GM12874 (cell line): ENCODE measurements around the gene ECI1.

Source experiments
- TF ChIP-seq, protein P1 (sequence below): IDR thresholded peaks from 2 replicates; pipeline ENCODE4 v1.5.1; 2011; ENCODE audit warnings: low read depth, mild to moderate bottlenecking, control low read depth, low read length, moderate library complexity; ENCODE audit not compliant: insufficient read depth

The ECI1 gene

GRCh38 chr16:2195322-2196161 is 55.8 kb downstream of the ECI1 start:
- TF ChIP-seq, protein P1, sequence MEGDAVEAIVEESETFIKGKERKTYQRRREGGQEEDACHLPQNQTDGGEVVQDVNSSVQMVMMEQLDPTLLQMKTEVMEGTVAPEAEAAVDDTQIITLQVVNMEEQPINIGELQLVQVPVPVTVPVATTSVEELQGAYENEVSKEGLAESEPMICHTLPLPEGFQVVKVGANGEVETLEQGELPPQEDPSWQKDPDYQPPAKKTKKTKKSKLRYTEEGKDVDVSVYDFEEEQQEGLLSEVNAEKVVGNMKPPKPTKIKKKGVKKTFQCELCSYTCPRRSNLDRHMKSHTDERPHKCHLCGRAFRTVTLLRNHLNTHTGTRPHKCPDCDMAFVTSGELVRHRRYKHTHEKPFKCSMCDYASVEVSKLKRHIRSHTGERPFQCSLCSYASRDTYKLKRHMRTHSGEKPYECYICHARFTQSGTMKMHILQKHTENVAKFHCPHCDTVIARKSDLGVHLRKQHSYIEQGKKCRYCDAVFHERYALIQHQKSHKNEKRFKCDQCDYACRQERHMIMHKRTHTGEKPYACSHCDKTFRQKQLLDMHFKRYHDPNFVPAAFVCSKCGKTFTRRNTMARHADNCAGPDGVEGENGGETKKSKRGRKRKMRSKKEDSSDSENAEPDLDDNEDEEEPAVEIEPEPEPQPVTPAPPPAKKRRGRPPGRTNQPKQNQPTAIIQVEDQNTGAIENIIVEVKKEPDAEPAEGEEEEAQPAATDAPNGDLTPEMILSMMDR = no peak

DNA sequence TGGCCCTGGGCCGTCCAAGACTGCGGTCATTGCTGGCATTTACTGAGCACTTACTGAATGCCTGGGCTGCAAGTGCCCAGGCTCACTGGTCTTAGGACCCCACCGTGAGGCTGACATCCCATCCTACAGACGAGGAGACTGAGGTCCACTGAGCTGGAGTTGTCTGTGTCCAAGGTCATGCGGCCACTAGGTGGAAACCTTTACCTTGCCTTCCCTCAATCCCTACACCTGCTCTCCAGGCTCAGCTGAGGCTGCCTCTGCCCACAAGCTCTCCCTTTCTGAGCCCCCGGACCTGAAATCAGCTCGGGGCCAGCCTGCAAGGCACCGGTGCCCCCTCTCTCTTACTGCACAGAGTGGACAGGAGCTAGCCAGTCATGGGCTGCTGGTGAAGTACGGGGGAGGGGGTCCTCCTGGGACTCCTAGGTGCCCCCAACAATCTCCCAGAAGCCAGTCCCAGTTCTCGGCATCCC is 56.5 kb downstream of the ECI1 start:
- TF ChIP-seq, protein P1 = peak; percentile 60

DNA sequence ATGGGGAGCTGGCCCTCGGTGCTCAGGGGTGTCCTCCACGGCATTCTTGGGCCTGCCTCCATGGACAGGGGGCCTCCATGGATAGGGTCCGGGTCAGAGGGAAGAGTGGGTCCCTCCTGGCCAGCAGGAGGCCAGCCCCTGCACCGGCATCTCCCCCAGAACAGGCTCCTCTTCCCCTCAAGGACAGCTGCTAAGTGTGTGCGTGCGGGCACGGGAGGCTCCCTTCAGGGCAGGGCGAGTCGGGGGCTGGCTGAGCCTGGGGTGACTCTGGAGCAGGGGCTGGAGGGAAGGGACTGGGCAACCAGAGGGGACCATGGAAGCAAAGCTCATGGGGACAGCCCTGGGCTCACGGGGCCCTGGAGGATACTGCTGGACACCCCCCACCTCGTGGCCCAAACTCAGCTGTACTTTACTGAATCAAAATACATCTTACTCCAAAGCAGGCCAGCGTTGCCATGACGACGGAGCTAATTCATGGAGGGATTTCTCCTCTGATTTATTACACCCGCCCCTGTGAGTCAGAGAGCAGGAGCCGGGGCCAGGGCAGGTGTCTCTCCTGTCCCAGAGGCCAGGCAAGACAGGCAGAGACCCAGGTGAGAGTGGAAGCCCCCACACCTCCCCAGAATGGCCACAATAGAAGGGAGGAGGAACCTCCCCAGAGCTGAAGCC is 57.1 kb downstream of the ECI1 start:
- TF ChIP-seq, protein P1 = no peak

GRCh38 chr16:2191446-2191706 is 60.0 kb downstream of the ECI1 start:
- TF ChIP-seq, protein P1 = no peak

GRCh38 chr16:2190659-2191445 is 60.5 kb downstream of the ECI1 start:
- TF ChIP-seq, protein P1 = no peak

- TF ChIP-seq, protein P1 = no peak
Observed at GRCh38 chr16:2190002-2190658, 61.3 kb downstream of the ECI1 start.
